NOMO-1 (cell line): Measurements from ENCODE around the gene NRG3.

Experiments
- DNase-seq, 2 experiments: peaks; one replicate each; lab custom pipeline; 2025; ENCODE audit not compliant: unreplicated experiment in 2 of 2; lab: John Stamatoyannopoulos, UW

Gene NRG3

DNA sequence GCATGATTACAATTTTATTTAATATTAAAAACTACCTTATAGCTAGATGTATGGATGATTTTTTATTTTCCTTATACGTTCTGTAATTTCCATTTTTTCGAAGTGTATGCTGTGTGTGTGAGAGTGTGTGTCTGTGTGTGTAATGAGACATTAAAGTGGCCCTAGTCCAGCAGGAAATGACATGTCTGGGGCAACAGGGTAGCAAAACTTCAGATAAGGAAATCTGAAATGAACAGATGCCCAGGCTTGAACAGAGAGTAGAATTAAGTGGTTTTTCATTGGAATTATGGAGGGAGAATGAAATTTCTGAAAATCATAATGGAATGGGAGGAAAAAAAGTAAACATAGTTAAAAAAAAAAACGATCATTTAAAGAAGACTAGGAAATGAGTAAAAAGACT lies 200.6 kb downstream of the NRG3 start:
- no peak for DNase-seq

DNA sequence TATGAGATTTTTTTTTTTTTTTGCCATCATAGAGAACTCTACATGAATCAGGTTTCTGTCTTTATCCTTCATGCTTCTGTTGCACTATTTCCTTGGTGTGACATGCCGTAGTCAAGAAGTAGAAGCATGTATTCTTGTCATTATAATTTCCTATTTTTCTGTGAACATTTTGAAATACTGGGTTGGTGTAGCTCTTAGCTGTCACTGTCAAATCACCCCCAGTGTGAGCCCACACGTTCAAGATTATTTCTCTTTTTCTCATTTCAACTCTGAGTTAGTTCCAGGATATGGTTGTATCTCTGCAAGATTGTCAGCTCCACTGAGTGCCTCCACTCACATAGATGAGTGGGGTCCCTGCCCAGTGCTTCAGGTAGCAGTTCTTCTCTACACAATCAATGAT lies 209.5 kb downstream of the NRG3 start:
- DNase-seq, result no peak

DNA sequence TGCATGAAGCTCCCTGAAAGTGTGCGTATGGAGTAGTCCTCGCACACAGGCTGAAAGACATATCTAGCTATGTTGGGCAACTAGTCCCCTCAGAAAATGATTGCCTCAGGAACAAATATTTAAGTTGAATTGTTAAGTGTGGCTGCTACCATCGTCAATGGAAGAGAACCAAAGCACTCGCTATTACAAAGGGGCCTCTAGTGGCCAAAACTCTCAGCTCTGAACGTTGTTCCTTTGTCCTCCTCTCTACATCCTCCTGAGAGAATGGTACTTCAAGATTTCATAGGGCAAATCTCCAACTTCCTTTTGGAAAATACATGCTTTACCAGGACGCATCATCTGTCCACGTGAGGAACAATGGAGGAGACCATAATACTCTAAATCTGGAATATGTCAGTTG lies 209.9 kb downstream of the NRG3 start:
- no peak for DNase-seq

DNA sequence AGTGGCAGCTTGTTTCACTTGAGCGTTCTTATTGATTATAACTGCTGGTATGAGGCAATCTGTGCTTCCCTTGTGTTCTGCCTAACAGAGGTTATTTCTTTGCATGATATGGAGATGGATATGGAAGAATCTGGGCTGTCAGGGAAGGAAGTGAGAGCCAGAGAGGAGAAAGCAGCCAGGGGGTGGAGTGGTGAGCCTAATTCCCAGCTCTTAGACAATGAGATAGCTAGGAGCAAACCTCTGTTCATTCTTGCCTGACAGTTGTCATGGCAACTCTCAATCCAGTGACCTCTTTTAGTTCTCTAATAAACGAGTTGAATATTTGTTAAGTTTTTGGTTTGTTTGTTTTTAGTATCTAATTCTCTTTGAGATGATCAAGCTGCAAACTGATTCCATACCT lies 214.3 kb downstream of the NRG3 start:
- no peak for DNase-seq

DNA sequence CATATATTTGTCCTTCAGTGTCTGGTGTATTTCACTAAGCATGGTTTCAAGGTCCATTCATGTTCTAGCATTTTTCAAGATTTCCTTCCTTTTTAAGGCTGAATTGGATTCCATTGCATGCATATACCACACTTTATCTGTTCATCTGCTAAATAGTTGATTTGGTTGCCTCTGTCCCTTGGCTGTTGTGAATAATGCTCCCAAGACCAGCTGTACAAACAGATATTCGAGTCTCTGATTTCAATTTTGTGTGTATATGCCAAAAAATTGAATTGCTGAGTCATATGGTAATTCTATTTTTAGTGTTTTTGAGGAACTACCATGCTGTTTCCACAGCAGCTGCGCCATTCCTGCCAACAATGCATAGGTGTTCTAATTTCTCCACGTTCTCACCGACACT lies 216.4 kb downstream of the NRG3 start:
- no peak for DNase-seq

DNA sequence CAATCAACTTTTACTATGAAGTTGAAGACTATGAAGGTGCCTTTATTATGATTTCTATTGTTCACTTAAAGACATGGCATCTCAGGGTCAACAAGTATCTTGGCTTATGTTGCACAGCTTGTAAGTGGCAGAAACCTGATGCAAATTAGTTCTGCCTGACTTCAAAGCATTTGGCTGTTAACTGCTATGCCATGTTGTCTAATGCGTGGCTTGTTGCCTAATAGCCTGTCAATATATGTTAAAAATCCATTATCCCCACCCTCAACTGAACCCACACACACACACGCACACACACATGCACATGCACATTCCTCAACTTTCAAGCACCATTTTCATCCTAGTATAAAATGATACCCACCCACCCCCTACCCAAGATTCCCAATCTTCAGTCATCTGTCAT lies 217.1 kb downstream of the NRG3 start:
- DNase-seq, result no peak

DNA sequence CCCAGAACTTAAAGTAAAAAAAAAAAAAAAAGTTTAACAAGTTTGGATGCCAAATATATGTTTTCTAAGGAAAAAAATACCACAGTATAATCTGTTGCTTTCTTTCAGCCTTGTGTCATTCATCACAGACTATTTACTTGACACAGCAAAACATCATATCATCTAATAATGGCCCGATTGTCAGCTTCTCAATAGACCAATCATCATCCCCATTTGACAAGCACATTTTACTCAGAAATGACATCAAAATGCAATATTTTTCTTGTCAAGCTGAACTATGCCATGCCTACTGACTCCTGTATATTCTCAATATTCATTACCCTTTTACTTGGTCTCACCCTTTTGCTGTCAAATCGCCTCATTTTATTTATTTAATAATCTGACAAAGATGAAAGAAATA lies 249.7 kb downstream of the NRG3 start:
- DNase-seq, result no peak

DNA sequence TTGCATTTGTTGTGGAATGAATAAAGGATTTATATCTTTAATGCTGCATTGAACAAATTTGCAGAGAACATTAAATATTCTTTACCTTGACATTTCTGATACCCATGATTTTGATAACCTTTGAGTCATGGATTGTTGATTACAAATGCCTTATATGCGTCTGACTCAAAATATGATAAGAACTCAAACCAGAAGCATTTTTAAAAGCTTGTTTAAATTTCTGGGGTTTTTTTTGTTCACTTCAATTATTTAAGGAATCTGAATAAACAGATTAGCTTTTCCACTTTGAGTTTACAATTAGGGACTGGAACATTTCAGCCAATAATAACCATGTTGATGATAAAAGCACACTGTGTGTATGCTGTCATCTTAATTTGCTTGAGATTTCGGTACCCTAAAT lies 253.5 kb downstream of the NRG3 start:
- DNase-seq, result no peak

DNA sequence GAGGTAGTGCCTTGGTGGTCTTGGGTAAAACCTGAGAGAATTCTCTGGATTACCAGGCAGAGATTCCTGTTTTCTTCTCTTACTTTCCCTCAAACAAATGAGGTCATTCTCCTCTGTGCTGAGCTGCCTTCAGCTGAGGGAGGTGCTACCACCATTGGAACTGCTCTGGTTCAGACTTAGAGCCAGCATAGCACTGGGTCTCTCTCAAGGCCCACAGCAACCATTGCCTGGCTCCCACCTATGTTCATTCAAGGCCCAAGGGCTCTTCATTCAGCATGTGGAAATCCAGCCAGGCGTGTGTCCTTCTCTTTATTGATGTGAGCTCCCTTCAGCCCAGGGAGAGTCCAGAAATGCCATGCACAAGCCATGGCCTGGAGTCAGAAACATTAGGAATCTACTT lies 261.1 kb downstream of the NRG3 start:
- no peak for DNase-seq

DNA sequence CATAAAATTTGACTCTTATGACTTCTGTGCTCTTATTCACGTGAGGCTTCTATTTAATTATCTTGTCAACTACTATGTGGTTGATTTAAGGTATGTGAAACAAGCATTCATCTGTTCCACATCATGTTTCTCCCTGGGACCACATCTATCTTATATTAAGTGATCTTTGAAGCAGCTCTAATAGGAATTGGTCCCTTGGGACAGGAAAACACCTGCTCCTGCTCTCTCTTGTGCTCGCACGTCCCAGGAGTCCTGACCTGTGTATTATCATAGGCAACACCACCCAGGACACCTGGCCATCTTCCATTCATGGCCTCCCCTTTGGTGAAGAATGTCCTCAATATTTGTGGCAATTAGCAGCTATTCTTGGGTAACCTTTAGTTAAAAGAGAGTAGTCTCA lies 269.2 kb downstream of the NRG3 start:
- DNase-seq, result no peak

DNA sequence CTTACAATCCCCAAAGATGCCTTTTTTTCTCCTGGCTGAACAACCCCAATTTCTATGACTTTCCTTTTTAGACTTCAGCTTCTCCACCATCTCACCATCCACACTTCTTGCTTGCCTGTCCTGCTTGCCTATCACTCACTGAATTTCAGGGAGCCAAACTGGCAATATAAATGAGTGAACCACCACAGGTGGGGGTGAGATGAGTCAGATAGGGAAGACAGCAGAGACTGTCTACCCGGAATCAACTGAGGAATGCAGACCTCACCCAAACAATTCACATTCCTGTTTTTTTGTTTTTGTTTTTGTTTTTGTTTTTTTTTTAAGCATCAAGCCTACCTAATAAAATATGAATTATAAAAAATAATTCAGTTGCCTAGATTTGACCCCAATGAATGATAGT lies 273.8 kb downstream of the NRG3 start:
- DNase-seq, result no peak

DNA sequence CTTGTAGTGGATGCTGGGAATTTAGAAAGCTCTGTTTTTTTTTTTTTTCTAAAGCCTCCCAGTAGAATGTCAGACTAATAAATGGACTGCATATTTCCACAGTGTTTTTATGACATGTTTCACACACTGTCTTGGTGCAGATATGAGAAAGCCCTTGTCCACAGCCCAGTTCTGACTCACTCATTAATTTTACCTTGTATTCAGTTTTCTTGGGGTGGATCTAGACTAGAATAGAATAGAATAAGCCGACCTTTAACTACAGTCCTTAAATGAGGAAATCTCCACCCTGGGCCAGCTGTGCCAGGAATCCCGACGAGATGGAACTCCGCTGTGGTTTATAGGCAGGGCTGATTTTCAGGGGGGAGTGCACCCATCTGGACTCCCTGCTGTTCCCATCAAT lies 274.7 kb downstream of the NRG3 start:
- DNase-seq, result no peak

DNA sequence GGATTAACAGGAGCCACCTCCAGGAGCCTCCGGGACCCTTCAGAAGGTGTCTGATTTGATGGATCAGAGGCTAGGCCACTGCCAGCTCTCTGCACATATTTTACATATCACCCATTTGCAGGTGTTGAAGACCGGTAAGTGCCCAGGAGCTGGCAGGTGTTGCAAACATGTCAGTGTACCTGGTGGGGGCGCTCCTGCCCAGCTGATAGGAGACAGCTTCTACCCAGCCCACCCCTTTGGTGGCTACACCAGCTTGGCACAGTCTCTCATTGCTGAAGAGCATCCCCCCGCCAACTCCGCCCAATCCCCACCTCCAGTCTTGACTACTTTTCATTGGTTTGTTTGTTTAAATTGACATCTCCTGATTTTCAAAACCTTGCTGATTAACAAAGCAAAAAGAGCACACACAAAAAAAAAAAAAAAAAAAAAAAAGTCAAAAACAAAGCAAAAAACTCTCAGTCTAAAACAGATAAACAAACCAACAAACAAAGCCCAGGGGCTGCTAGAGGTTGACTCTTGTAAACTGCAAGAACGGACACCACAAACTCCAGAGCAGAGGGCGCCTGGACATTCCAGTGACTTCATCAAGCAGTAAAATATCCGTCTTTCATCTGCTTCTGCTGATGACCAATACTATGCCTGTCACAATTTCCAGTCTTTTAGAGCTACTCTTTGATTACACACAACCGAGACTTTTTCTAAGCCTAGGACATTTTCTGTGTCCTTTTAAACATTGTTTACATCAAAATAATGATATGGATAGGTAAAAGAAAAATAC lies 275.3 kb downstream of the NRG3 start:
- no peak for DNase-seq

DNA sequence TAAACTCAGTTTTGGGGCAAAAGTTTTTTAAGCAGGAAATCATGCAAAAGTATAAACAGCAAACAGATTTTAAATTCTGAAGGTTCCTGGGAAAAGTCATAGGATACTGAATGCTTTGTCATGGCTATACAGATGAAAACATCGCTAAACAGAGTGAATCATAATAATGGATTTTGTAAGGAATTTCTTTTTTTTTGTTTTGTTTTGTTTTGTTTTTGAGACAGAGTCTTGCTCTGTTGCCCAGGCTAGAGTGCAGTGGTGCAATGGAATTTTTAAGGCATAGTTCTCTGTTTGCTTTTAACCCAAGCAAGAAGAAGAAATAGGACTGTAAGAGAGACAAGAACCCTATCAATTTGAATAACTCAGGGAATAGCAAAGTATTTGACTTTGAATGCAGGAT lies 285.3 kb downstream of the NRG3 start:
- DNase-seq, result no peak

DNA sequence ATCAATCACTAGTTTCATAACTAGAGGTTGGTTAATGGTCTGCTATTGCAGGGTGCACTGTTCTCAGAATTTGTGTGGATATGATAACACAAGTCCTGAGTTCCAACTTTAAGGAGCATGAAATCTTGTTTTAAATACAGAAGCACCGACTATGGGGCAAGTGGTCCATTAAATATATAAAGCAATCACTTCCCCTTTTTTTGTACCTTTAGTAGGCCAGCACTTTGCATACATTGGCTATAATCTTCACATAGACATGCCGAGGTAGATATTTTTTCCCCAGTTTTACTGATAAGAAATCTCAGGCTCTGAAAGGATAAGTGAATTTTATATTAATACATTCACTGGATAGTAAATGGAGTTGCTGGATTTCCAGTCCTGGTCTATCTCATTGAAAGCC lies 286.3 kb downstream of the NRG3 start:
- no peak for DNase-seq

DNA sequence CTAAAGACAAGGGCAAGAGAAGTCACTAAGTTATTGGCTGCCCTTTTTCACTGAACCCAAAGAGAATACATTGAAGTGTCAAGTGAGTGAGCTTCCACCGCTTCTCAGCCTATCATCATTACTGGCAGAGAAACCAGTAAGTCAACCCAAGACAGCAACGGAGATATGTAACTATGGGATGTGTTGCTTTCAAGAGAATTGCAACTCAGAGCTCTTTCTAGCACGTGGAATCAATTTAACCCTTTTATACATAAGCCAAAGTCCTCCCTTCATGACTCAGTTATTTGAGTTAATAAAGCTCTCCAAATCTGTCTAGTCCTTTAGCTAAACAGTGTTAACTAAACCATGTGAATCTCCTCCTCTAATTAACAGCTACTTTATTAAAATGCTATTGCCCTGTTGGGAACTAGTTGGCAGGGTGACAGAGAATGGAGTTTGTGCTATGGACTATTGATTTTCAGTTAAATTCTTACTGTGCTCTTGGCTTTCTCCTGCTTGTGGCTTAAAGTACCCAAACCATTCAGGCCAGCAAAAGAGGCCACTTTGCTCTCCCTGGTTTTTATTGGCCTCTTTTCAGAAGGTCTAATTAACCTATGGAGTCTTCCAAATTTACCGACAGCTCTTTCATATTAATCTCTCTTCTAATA lies 287.7 kb downstream of the NRG3 start:
- DNase-seq, result no peak

DNA sequence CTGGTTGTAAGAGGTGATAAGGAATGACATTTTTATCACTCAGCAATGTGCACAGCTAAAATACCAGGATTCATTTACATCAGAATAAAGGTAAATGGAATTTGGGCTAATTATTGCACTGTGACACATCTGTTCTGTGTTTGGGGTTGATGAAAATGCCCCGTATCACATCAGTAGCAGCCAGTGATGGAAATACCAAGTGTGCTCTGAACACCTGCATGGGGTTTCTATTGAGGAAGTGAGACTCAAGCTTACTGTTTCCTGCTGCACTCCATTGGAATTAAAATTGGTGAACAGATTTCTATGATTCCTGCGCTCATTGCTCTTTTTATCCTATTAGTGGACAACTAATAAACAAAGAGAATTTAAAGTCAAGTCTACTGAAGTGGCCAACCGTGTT lies 296.9 kb downstream of the NRG3 start:
- DNase-seq, result no peak

DNA sequence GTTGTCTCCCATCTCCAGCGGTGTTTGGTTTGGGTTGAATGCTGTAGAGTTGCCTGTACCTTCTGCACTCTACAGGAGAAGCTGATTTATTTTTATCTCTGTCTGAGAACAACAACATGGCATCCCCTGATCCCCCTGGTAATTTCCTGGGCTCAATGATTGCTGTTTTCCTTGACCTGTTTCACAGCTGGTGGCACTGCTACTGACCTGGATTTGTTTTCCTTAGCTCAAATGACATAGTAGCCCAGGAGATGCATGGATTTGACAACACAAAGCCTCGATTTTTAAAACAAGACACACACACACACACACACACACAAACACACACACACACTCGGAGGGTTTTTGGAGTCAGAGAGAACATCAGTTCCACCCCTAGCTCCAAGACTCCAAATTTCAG lies 301.6 kb downstream of the NRG3 start:
- DNase-seq, result no peak

DNA sequence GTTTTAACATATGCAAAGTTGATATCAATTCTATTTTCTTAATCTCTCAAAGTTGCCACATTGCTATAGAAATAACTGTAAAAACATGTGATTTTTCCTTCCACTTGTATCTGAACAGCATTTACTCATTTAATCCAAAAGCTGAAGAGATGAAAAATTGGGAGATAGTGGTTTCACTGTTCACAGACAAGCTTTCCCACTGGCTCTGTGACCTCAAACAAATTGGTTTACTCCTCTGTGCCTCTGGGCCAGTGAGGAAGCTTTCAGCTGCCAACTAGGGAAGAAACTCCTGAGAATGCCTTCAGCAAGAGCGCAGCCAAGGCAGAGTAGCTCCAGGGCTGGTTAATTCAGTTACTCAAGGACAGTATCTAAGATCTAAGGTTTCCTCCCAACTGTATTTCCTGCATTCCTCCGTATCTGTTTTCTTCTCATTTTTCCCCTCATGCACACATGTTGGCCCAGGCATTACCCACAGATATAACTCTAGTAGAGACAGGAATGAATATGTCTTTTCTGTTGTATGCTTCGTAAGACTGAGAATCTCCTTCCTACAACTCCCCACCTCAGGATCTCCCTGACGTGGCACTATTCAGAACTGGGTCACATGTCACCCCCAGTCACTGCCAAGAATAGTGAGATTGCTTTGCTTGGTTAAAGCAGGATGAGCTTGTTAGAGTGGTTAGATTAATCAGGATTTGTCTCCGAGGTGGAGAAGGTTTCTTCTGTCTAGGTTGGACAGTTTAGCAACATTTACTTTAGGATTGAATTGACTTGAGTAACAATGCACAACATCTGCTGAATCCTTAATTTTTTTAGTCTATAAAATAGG lies 315.7 kb downstream of the NRG3 start:
- no peak for DNase-seq

DNA sequence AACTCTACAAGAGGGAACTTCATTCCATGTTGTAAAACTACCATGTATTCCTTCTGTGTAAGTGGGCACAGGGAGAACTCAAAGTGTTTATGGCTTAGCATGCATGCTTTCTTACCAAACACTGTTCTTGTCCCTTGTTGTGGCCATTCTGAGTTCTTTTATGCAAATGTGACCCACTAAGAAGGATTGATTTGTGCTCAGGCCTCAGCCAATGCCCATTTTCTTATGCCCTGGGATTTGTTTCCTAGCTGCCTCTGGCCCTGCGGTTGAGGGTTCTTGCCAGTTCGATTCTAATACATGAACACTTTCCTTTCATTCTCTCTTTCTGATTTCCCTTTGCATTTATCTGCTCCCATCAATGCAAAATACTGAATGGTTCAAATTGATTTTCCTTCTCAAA lies 316.7 kb downstream of the NRG3 start:
- DNase-seq, result no peak

DNA sequence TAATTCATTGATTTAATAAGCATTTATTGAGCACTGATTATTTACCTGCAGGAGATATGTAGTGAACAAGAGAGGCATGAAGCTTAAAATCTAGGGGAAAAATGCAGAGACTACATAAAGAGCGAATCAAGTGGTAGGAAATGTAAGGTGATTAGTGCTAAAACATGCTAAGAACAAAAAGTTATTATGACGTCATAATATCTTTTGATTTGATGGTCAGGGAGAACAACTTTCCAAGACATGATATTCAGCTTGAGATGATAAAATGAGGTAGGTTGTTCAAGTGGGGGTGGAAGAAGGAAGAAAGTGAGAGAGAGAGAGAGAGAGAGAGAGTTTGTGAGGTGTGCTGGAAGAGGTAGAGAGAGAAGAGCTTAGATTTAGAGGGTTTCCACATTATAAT lies 317.7 kb downstream of the NRG3 start:
- DNase-seq, result no peak

DNA sequence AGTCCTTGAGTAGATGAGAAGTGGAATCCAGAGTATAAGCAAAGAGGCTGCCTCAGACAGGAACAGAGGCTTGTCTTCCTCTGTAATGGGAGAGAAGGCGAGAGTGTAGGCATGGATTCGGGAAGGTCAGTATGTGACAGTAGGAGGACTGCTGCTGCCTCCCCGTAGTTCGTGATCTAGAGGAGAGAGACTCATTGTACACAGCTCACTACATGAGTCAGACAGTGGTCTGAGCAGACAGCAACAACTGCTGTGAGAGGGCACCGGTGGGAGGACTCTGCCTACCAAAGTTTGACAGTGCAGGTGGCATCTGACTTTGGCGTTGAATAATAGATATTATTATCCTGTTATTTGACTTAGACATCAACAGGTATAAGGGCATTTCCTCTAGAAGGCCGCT lies 319.4 kb downstream of the NRG3 start:
- DNase-seq, result no peak
